ENCODE results near the gene EGFL8. TPM values are rescaled to one million over a fixed set of nuclear protein-coding genes. Genes with fewer than 3 reads are reported as not detected.
"Not testable (repeated sequence)": the region's sequence is repeated elsewhere in the genome, so short reads cannot be mapped to it uniquely, and the experiment has no call there.

Gene EGFL8
- total RNA-seq, 1 donor from 2014 or later, result 11.5 TPM

DNA sequence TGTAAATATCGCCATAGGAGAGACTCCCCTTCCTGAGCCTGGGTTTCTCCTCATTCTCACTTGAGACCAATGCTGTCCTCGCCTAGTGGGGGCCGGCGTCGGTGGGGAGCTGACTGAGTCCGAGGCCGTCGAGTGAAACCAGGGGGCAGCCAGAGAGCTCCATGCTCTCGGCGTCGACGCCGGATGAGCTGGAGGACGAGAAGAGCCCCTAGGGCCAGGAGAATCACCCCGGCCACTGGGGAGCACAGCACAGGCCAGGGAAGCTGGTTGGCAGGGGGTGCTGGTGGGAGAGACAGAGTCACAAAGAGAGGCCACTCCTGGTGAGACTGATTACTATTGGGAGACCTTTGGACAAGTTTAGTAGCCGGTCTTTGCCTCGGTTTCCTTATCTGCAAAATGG lies 34.5 kb downstream of the EGFL8 start:
- H3K27ac Mint-ChIP-seq, result no peak overlapping the region
- H3K4me3 Mint-ChIP-seq (ENCODE audit: low read depth), result no peak overlapping the region
- no peak for DNase-seq (ENCODE audit: low spot score)
- no peaks in the 10 kb centered on the region for H3K9me3 Mint-ChIP-seq
- no peaks in the 10 kb centered on the region for H3K27me3 Mint-ChIP-seq (ENCODE audit: low read depth)
- no peaks in the 10 kb centered on the region for H3K36me3 Mint-ChIP-seq (ENCODE audit: low read depth)
- intact Hi-C loops (cut with micrococcal nuclease), result loop anchor here (5.0 to 10.0 kb wide), 2 partner anchors 636 to 1498 kb away; partner anchors contain the start of gene TAP2
- peaks cover 18% of the 10 kb centered on the region for H3K4me1 Mint-ChIP-seq (ENCODE audit: low read depth)

DNA sequence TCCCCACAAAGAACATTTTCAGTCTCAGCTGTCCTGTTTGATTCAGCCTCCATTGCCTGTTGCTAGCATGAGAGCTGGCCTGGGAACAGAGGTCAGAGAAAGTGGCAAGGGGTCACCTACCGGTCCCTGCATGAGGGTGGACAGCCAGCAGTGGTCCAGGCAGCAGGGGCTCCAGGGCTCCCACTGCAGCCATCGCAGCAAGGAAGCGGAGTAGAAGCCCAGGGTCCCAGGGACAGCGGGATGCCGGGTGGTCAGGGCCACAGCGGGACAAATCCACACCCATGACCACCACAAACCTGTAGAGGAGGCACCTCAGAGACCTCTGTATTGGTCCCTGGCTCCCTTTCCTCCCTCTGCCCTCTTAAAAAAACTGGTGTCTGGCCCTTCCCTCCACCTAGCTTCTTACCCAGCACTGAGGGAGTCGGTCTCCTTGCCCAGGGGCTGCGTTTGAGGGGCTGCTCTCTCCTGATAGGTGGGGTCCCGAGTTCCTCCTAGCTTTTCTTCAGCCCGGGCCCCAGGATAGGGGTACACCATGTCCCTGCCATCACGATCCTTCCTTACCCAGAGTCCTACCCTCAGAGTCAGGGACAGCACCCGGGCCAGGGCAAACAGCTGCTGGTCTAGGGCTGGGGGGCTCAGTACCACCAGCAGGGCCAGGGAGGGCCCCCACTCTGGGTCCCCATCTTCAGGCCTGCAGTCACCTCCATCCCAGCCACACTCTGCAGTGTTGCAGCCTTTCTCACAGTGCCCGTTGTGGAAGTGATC lies 36.5 kb downstream of the EGFL8 start:
- no peak overlapping the region for H3K27ac Mint-ChIP-seq
- peaks cover 10% of the 10 kb centered on the region for H3K27me3 Mint-ChIP-seq (ENCODE audit: low read depth)
- no peaks in the 10 kb centered on the region for H3K9me3 Mint-ChIP-seq
- H3K4me1 Mint-ChIP-seq (ENCODE audit: low read depth), result peaks cover 5% of the 10 kb centered on the region
- intact Hi-C loops (cut with micrococcal nuclease), result no loop called here
- DNase-seq (ENCODE audit: low spot score), result no peak
- H3K4me3 Mint-ChIP-seq (ENCODE audit: low read depth), result no peak overlapping the region
- H3K36me3 Mint-ChIP-seq (ENCODE audit: low read depth), result no peaks in the 10 kb centered on the region

DNA sequence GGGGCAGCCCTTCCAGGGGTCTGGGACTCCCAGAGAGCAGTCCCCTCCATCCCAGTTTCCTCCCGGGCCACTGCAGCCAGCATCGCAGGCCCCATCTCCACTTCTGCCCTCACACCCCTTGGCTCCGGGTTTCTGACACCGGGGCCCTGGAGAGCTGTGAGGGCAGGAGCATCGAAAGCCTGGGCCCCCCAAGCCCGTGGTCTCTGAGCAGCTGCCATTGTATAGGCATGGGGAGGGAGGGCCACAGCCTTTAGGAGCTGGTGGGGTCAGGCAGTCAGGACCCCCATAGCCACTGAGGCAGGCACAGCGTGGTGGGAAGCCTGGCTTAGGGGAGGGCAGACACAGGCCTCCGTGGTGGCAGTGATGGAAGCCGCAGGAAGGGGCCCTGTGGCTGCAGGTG lies 37.8 kb downstream of the EGFL8 start:
- Mint-ChIP-seq H3K9me3 (no peaks in the 10 kb centered on the region), H3K36me3 (ENCODE audit: low read depth) (no peaks in the 10 kb centered on the region), H3K27me3 (ENCODE audit: low read depth) (peaks cover 17% of the 10 kb centered on the region), H3K4me1 (ENCODE audit: low read depth) (no peaks in the 10 kb centered on the region), H3K27ac (no peak overlapping the region), H3K4me3 (ENCODE audit: low read depth) (no peak overlapping the region)
- intact Hi-C loops (cut with micrococcal nuclease), result no loop called here
- DNase-seq (ENCODE audit: low spot score), result no peak

DNA sequence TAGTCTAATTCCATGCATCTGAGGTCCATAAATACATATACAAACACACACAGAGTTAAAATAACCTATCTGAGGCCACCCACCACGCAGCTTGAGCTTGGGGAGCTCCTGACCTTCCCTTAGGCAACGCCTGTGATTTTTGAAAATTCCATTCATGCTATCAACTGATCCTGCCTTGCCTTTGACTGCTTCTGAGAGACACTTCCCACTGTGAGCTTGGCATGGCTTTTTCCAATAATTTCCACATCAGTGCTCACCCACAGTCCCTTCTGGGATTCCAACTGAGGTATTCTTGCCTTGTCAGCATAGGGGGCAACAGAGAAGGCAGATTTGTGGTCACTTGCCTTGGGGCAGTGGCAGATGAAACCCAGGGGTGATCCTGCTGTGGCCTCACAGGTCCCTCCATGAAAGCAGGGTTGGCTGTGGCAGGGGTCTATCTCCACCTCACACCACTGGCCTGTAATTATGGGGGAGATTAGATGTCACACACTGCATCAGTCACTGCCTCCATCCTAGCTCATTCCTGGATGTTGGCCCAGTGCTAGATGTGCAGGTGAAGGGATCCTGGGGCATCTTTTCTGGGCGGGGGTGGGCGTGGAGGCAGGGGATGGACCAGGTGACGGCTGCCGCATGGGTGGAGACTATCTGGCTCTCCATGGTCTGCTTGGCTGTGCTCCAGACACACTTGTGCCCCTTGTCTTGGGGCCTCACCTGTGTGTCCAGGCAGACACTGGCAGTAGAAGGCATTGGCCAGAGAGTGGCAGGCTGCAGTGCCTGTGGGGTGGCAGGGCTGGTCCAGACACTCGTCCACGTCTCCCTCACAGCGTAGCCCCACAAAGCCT lies 39.3 kb downstream of the EGFL8 start:
- Mint-ChIP-seq H3K4me3 (ENCODE audit: low read depth) (no peak overlapping the region), H3K9me3 (no peaks in the 10 kb centered on the region), H3K4me1 (ENCODE audit: low read depth) (no peaks in the 10 kb centered on the region)

DNA sequence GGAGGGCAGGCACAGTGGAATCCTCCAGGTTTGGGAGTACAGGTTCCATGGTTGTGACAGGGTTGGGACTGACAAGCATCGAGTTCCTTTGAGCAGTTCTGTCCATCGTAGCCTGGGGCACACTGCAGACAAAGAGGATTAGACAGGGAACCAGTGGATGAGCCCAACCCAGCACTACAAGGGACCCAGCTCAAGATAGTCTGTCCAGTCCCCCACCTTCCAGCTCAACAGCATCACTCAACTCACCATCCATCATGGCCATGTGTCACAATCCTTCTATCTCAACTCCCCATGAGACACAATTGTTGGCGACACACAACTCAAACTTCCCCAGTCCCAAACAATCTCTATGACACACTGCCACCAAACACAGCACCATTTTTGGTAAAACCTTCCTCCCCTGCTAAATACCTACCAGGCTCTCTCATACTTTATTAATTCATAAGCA lies 39.9 kb downstream of the EGFL8 start:
- no peaks in the 10 kb centered on the region for H3K36me3 Mint-ChIP-seq (ENCODE audit: low read depth)
- no peaks in the 10 kb centered on the region for H3K4me1 Mint-ChIP-seq (ENCODE audit: low read depth)
- H3K27ac Mint-ChIP-seq, result no peak overlapping the region
- no peaks in the 10 kb centered on the region for H3K9me3 Mint-ChIP-seq
- DNase-seq (ENCODE audit: low spot score), result no peak
- intact Hi-C loops (cut with micrococcal nuclease), result no loop called here
- peaks cover 27% of the 10 kb centered on the region for H3K27me3 Mint-ChIP-seq (ENCODE audit: low read depth)
- no peak overlapping the region for H3K4me3 Mint-ChIP-seq (ENCODE audit: low read depth)

More for the DNA sequence above, 39.3 kb downstream of the EGFL8 start:
- Mint-ChIP-seq H3K27me3 (ENCODE audit: low read depth) (peaks cover 23% of the 10 kb centered on the region), H3K27ac (no peak overlapping the region), H3K36me3 (ENCODE audit: low read depth) (no peaks in the 10 kb centered on the region)
- intact Hi-C loops (cut with micrococcal nuclease), result no loop called here
- no peak for DNase-seq (ENCODE audit: low spot score)

DNA sequence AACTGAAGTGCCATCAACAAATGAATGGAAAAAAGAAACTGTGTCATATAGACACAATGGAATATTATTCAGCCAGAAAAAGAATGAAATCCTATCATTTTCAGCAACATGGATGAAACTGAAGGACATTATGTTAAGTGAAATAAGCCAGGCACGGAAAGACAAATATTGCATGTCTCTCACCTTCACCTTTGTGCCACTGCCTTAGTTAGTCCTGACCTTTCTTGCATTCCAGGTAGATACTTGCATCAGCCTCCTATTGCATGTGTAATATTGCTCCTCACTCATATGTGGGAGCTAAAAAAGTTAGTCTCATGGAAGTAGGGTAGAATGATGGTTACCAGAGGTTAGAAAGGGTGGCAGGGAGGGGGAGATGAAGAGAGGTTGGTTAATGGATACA lies 44.6 kb downstream of the EGFL8 start:
- no peaks in the 10 kb centered on the region for H3K4me1 Mint-ChIP-seq (ENCODE audit: low read depth)
- H3K4me3 Mint-ChIP-seq (ENCODE audit: low read depth), result no peak overlapping the region
- no peak overlapping the region for H3K27ac Mint-ChIP-seq
- peaks cover 27% of the 10 kb centered on the region for H3K27me3 Mint-ChIP-seq (ENCODE audit: low read depth)
- no peaks in the 10 kb centered on the region for H3K9me3 Mint-ChIP-seq
- no peak for DNase-seq (ENCODE audit: low spot score)
- intact Hi-C loops (cut with micrococcal nuclease), result no loop called here
- no peaks in the 10 kb centered on the region for H3K36me3 Mint-ChIP-seq (ENCODE audit: low read depth)

DNA sequence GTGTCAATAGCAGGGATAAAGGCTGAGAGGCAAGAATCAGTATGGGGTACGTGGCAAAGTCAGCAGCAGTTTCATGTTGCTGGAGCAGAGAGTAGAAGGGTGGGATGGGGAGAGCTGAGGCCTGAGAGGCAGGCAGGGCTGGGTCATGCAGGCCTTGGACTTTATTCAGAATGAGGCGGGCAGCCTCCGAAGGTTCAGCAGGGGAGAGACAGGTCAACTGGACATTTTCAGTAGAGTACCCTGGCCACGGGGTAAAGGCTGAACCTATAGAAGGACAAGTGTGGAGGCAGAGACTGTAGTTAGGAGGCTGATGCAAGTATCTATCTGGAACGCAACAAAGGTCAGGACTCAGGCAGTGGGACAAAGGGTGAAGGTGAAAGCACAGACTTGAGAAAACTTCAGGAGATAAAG lies 45.8 kb downstream of the EGFL8 start:
- Mint-ChIP-seq H3K9me3 (no peaks in the 10 kb centered on the region), H3K4me1 (ENCODE audit: low read depth) (no peaks in the 10 kb centered on the region), H3K27ac (no peak overlapping the region), H3K36me3 (ENCODE audit: low read depth) (no peaks in the 10 kb centered on the region), H3K27me3 (ENCODE audit: low read depth) (peaks cover 17% of the 10 kb centered on the region), H3K4me3 (ENCODE audit: low read depth) (no peak overlapping the region)
- intact Hi-C loops (cut with micrococcal nuclease), result no loop called here
- no peak for DNase-seq (ENCODE audit: low spot score)

DNA sequence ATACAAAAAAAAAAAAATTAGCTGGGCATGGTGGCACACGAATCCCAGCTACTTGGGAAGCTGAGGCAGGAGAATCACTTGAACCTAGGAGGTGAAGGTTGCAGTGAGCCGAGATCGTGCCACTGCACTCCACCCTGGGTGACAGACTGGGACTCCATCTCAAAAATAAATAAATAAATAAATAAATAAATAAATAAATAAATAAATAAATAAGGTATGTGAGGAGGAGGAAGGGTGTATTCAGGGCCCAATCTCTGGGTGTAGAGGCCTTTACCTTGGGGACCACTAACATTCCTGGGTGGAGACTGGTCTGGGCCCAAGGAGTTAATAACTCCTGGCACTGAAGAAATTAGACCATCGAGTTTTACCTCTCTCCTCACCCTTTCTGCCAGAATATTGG lies 47.0 kb downstream of the EGFL8 start:
- intact Hi-C loops (cut with micrococcal nuclease); DNase-seq (ENCODE audit: low spot score); H3K4me3 Mint-ChIP-seq (ENCODE audit: low read depth); H3K9me3 Mint-ChIP-seq; H3K4me1 Mint-ChIP-seq (ENCODE audit: low read depth); H3K27ac Mint-ChIP-seq; H3K36me3 Mint-ChIP-seq (ENCODE audit: low read depth): not testable (repeated sequence)
- H3K27me3 Mint-ChIP-seq (ENCODE audit: low read depth), result peaks cover 12% of the 10 kb centered on the region

DNA sequence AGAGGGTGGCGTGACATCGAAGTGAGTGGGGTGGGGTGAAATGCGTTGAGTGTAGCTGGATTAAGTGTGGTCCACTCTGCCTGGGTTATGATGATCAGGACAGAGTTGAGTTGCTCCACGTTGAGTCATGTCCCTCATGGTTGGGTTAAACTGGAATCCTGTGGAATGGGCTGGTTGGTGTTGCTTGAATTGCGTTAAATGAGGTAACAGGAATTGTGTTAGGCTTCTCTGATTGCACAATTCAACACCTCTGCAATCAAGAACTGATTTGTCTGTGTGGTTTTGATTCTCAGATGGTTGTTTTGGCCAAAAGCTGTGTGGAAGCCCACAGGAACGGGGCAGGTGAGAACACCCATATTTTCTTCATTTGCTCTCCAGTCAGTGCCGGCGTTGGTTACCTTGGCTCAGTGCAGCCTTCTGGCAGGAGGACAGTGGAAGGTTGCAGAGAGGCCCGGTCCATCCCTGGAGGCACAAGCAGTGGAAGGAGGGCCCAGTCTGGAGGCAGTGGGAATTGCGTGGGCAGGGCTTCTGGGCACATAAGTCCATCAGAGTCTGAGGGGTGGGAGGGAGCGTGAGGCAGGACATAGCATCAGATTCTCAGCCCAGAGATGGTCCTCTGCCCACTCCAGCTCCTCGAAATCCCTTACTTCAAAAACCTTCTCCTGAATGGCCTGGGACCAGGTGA lies 47.8 kb downstream of the EGFL8 start:
- Mint-ChIP-seq H3K27me3 (ENCODE audit: low read depth) (peaks cover 10% of the 10 kb centered on the region), H3K4me3 (ENCODE audit: low read depth) (no peak overlapping the region), H3K9me3 (no peaks in the 10 kb centered on the region), H3K27ac (no peak overlapping the region), H3K4me1 (ENCODE audit: low read depth) (no peaks in the 10 kb centered on the region), H3K36me3 (ENCODE audit: low read depth) (no peaks in the 10 kb centered on the region)
- DNase-seq (ENCODE audit: low spot score), result no peak
- intact Hi-C loops (cut with micrococcal nuclease), result no loop called here

DNA sequence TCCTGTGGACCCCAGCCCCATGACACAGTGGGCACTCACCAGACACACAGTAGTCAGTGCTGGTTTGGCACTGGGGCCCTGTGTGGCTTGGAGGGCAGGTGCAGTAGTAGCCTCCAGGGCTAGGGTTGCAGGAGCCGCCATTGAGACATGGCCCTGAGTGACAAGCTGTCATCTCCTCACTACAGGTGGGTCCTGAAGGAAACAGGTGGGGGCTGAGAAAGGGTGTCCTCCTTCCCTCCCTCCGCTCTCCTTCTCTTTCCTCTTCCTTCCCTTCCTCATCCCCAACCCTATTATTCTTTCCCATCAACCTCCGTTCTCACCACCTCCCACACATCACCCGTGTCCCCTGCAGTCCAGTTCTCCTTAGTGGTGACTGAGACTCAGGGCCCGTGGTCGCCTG lies 49.3 kb downstream of the EGFL8 start:
- intact Hi-C loops (cut with micrococcal nuclease), result no loop called here
- Mint-ChIP-seq H3K27ac (no peak overlapping the region), H3K4me3 (ENCODE audit: low read depth) (no peak overlapping the region), H3K27me3 (ENCODE audit: low read depth) (peaks cover 7% of the 10 kb centered on the region), H3K9me3 (no peaks in the 10 kb centered on the region), H3K4me1 (ENCODE audit: low read depth) (no peaks in the 10 kb centered on the region), H3K36me3 (ENCODE audit: low read depth) (no peaks in the 10 kb centered on the region)
- DNase-seq (ENCODE audit: low spot score), result no peak

DNA sequence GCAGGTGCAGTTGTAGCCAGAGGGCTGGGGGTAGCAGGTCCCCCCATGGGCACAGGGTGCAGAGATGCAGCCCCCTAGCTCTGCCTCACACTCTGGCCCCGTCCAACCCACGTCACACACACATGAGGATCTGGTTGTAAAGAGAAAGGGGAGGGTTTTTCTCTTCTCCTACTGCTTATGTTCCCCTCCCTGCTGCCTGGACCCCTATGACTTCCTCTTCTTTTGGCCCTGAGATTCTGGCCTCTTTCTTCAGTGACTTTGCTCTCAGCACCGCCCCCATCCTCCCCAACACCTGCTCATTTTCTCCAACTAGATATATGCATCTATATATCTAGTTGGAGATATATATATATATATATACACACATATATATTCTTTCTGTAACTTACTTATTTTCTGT lies 49.7 kb downstream of the EGFL8 start:
- no peaks in the 10 kb centered on the region for H3K4me1 Mint-ChIP-seq (ENCODE audit: low read depth)
- no peaks in the 10 kb centered on the region for H3K9me3 Mint-ChIP-seq
- no peaks in the 10 kb centered on the region for H3K36me3 Mint-ChIP-seq (ENCODE audit: low read depth)
- no peak overlapping the region for H3K4me3 Mint-ChIP-seq (ENCODE audit: low read depth)
- H3K27me3 Mint-ChIP-seq (ENCODE audit: low read depth), result peaks cover 5% of the 10 kb centered on the region
- DNase-seq (ENCODE audit: low spot score), result no peak
- H3K27ac Mint-ChIP-seq, result no peak overlapping the region
- intact Hi-C loops (cut with micrococcal nuclease), result no loop called here

DNA sequence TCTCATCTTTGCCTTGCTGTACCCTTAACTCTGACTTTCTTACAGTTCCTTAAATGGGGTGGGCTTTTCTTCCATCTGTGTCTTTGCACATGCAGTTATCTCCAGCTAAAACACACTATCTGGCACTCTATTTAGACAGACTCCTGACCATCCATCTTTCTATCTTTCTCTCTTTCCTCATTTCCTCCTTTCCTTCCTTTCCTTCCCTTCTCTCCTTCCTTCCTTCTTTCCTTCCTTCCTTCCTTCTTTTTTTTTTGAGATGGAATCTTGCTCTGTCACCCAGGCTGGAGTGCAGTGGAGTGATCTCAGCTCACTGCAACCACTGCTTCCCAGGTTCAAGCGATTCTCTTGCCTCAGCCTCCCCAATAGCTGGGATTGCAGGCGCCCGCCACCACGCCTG lies 51.2 kb downstream of the EGFL8 start:
- Mint-ChIP-seq H3K4me1 (ENCODE audit: low read depth) (no peaks in the 10 kb centered on the region), H3K4me3 (ENCODE audit: low read depth) (no peak overlapping the region), H3K27me3 (ENCODE audit: low read depth) (peaks cover 4% of the 10 kb centered on the region), H3K36me3 (ENCODE audit: low read depth) (no peaks in the 10 kb centered on the region), H3K27ac (no peak overlapping the region), H3K9me3 (no peaks in the 10 kb centered on the region)
- DNase-seq (ENCODE audit: low spot score), result no peak
- intact Hi-C loops (cut with micrococcal nuclease), result no loop called here

DNA sequence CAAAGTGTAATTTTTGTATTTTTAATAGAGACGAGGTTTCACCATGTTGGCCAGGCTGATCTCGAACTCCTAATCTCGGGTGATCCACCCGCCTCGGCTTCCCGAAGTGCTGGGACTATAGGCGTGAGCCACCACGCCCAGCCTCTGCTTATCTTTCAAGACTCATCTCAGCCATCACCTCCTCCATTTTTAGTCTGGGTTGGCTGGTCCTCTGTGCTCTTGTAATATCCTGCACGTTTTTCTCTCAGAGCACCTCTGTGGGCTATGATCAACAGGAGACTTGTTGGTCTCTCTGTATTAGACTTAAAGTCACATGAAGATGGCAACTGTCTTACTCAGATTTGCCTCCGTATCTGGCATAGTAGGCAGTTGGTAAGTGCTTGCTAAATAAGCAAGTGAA lies 51.9 kb downstream of the EGFL8 start:
- no peaks in the 10 kb centered on the region for H3K9me3 Mint-ChIP-seq
- no peak for DNase-seq (ENCODE audit: low spot score)
- H3K27me3 Mint-ChIP-seq (ENCODE audit: low read depth), result peaks cover 4% of the 10 kb centered on the region
- no peak overlapping the region for H3K4me3 Mint-ChIP-seq (ENCODE audit: low read depth)
- intact Hi-C loops (cut with micrococcal nuclease), result no loop called here
- no peak overlapping the region for H3K27ac Mint-ChIP-seq
- no peaks in the 10 kb centered on the region for H3K4me1 Mint-ChIP-seq (ENCODE audit: low read depth)
- no peaks in the 10 kb centered on the region for H3K36me3 Mint-ChIP-seq (ENCODE audit: low read depth)

All from activated T-helper 2 cell treated with anti-CD3 and anti-CD28 coated beads, Interferon-gamma antibody, Interleukin-2, Interleukin-4, amounts not matched to agents 10 μg/mL and 5 μg/mL and 100 μg/mL, durations not matched to agents 14 hours and 24 hours and 36 hours (primary cell).